CD14-positive monocyte (primary cell): ENCODE data around the gene CENPF. TPM values are rescaled to one million over a fixed set of nuclear protein-coding genes. Genes with fewer than 3 reads are reported as not detected.

Source experiments
- DNase-seq, 3 donors: peaks; one replicate each; pipeline ENCODE4 v3.0.0-alpha.2; 2011 to 2022
- H2AFZ ChIP-seq: 2 replicates; pipeline ENCODE4 v1.6.0; 2012; ENCODE audit warnings: mild to moderate bottlenecking, low read depth, low read length, inconsistent platforms; ENCODE audit not compliant: insufficient read depth, poor library complexity, severe bottlenecking
- H3K27ac ChIP-seq, 2 donors: 1 replicate in 1 of 2; 2 replicates in 1 of 2; pipeline ENCODE4 v1.5.1; 2012 to 2013; ENCODE audit warnings: low read length in 2 of 2, control low read depth in 1 of 2, inconsistent platforms in 1 of 2, low read depth in 1 of 2, mild to moderate bottlenecking in 1 of 2
- H3K27me3 ChIP-seq, 2 donors: one replicate each; pipeline versions ENCODE4 v1.6.0 to v1.6.1; 2011 to 2013; ENCODE audit warnings: low read length in 2 of 2; ENCODE audit not compliant: control insufficient read depth in 2 of 2, insufficient read depth in 2 of 2
- H3K36me3 ChIP-seq, 2 donors: replicated peaks in 1 of 2; 1 replicate in 1 of 2; 2 replicates in 1 of 2; pipeline versions ENCODE4 v1.5.1 to v1.6.1; 2012 to 2013; ENCODE audit warnings: low read length in 2 of 2, control low read depth in 1 of 2, inconsistent platforms in 1 of 2, mild to moderate bottlenecking in 1 of 2; ENCODE audit not compliant: insufficient read depth in 2 of 2, control insufficient read depth in 1 of 2
- H3K4me1 ChIP-seq, 2 donors: 1 replicate in 1 of 2; 2 replicates in 1 of 2; pipeline versions ENCODE4 v1.5.1 to v1.6.1; 2012 to 2013; ENCODE audit warnings: low read length in 2 of 2, control low read depth in 1 of 2, inconsistent platforms in 1 of 2, mild to moderate bottlenecking in 1 of 2, moderate library complexity in 1 of 2; ENCODE audit not compliant: insufficient read depth in 2 of 2, control insufficient read depth in 1 of 2
- H3K4me2 ChIP-seq: replicated peaks from 2 replicates; pipeline ENCODE3; 2012; ENCODE audit warnings: low read length, moderate library complexity, mild to moderate bottlenecking; ENCODE audit not compliant: poor library complexity, severe bottlenecking; ENCODE audit errors: extremely low read depth
- H3K4me3 ChIP-seq, 3 experiments: fragments of 200-600 bp in 1 of 3; sonication (generic) in 1 of 3; replicated peaks in 1 of 3; 1 replicate in 2 of 3; 2 replicates in 1 of 3; pipeline ENCODE4 v1.5.1; 2011 to 2013; ENCODE audit warnings: low read length in 3 of 3, mild to moderate bottlenecking in 3 of 3, control low read depth in 2 of 3, low read depth in 2 of 3, inconsistent platforms in 1 of 3, moderate library complexity in 1 of 3
- H3K79me2 ChIP-seq: 2 replicates; pipeline ENCODE4 v1.6.0; 2012; ENCODE audit warnings: mild to moderate bottlenecking, control low read depth, inconsistent platforms, low read length, moderate library complexity; ENCODE audit not compliant: insufficient read depth
- H3K9ac ChIP-seq: 2 replicates; pipeline ENCODE4 v1.6.0; 2017; ENCODE audit warnings: low read length, mild to moderate bottlenecking; ENCODE audit not compliant: insufficient read depth, poor library complexity, severe bottlenecking
- H3K9me3 ChIP-seq, 2 donors: replicated peaks in 1 of 2; 1 replicate in 1 of 2; 2 replicates in 1 of 2; pipeline versions ENCODE4 v1.5.1 to v1.6.1; 2012 to 2013; ENCODE audit warnings: low read length in 2 of 2, control low read depth in 1 of 2; ENCODE audit not compliant: control insufficient read depth in 1 of 2, insufficient read depth in 1 of 2
- H4K20me1 ChIP-seq: 2 replicates; pipeline ENCODE4 v1.6.0; 2012; ENCODE audit warnings: mild to moderate bottlenecking, low read length, control low read depth, moderate library complexity; ENCODE audit not compliant: insufficient read depth
- H3K27ac Mint-ChIP-seq, 7 donors: one replicate each; pipeline ENCODE4 v1.8.0; 2020; ENCODE audit warnings: mild to moderate bottlenecking in 7 of 7, mixed read lengths in 7 of 7, moderate library complexity in 6 of 7, inconsistent platforms in 2 of 7
- H3K27me3 Mint-ChIP-seq, 3 donors: one replicate each; pipeline ENCODE4 v1.8.0; 2021 to 2022; ENCODE audit warnings: low read depth in 3 of 3, mild to moderate bottlenecking in 3 of 3, mixed read lengths in 3 of 3, moderate library complexity in 3 of 3, inconsistent platforms in 1 of 3
- H3K36me3 Mint-ChIP-seq, 2 donors: one replicate each; pipeline ENCODE4 v1.8.0; 2020; ENCODE audit warnings: mixed read lengths in 2 of 2, inconsistent platforms in 1 of 2, mild to moderate bottlenecking in 1 of 2
- H3K4me1 Mint-ChIP-seq: one replicate; pipeline ENCODE4 v1.8.0; 2020; ENCODE audit warnings: mild to moderate bottlenecking, mixed read lengths
- H3K4me3 Mint-ChIP-seq, 2 donors: one replicate each; pipeline ENCODE4 v1.8.0; 2020; ENCODE audit warnings: mild to moderate bottlenecking in 2 of 2, mixed read lengths in 2 of 2, moderate library complexity in 1 of 2
- H3K9me3 Mint-ChIP-seq, 7 donors: one replicate each; pipeline ENCODE4 v1.8.0; 2020 to 2022; ENCODE audit warnings: mixed read lengths in 7 of 7, mild to moderate bottlenecking in 6 of 7, moderate library complexity in 6 of 7, inconsistent platforms in 2 of 7
- CTCF ChIP-seq: fragments of 200-600 bp; IDR thresholded peaks from one replicate; pipeline ENCODE4 v1.8.0; 2022; ENCODE audit warnings: antibody characterized with exemption, mild to moderate bottlenecking
- WGBS: methylation state at CpG from one replicate; pipeline ENCODE4 v1.1.5; 2013; ENCODE audit warnings: missing lambda C conversion rate; ENCODE audit not compliant: insufficient coverage; 5-methylcytosine and 5-hydroxymethylcytosine counted together
- intact Hi-C, 2 donors: fragments of 100-400 bp; cut with micrococcal nuclease; formaldehyde crosslinking; loops; one replicate each; pipeline versions ENCODE4 v1.15.0 to v1.15.1; 2023
- polyA plus RNA-seq, 3 donors: library from polyadenylated mRNA; depleted of rRNA in 1 of 3; unstranded in 2 of 3; stranded (reverse) in 1 of 3; fragments of 300-500 nt in 2 of 3; fragments of >200 nt in 1 of 3; fragmentation: Illumina TruSeq in 2 of 3; gene quantifications; 1 replicate in 2 of 3; 2 replicates in 1 of 3; pipeline ENCODE4 v1.2.3, GENCODE V29; 2012 to 2021

The CENPF gene
- polyA plus RNA-seq, 3 donors: 0.01 to 0.29 TPM; not detected in 1

- Histone ChIP-seq H3K4me3 (no peak overlapping the region), H3K9me3 (peaks cover under 1% of the 10 kb centered on the region in 2 donors), H2AFZ (no peak overlapping the region), H3K27ac (no peak overlapping the region), H3K27me3 (no peaks in the 10 kb centered on the region), H3K9ac (no peak overlapping the region), H3K4me1 (no peaks in the 10 kb centered on the region), H3K36me3 (no peaks in the 10 kb centered on the region), H4K20me1 (no peaks in the 10 kb centered on the region), H3K4me2 (no peak overlapping the region), H3K79me2 (no peaks in the 10 kb centered on the region)
- Mint-ChIP-seq H3K4me3 (no peak overlapping the region), H3K27me3 (peaks cover 2 to 7% (median 4%) of the 10 kb centered on the region in 3 donors), H3K4me1 (no peaks in the 10 kb centered on the region), H3K27ac (no peak overlapping the region), H3K9me3 (peaks cover 0 to 8% (median 1%) of the 10 kb centered on the region in 7 donors), H3K36me3 (no peaks in the 10 kb centered on the region)
- no CpG with 5 or more reads among the region's 7 CpGs for WGBS
- intact Hi-C loops: no loop called here
- DNase-seq: no peak
- no peak for TF ChIP-seq CTCF
These were observed 20.6 kb upstream of the CENPF start for GRCh38 chr1:214582289-214582891.

GRCh38 chr1:214583113-214583512 is 19.9 kb upstream of the CENPF start:
- Mint-ChIP-seq H3K36me3 (no peaks in the 10 kb centered on the region), H3K4me1 (no peaks in the 10 kb centered on the region), H3K27me3 (peaks cover 2 to 7% (median 4%) of the 10 kb centered on the region in 3 donors), H3K9me3 (peaks cover 0 to under 1% (median 0%) of the 10 kb centered on the region in 7 donors), H3K27ac (no peak overlapping the region), H3K4me3 (no peak overlapping the region)
- Histone ChIP-seq H3K27ac (no peak overlapping the region), H4K20me1 (no peaks in the 10 kb centered on the region), H2AFZ (no peak overlapping the region), H3K9me3 (no peaks in the 10 kb centered on the region), H3K27me3 (no peaks in the 10 kb centered on the region), H3K4me1 (no peaks in the 10 kb centered on the region), H3K36me3 (no peaks in the 10 kb centered on the region), H3K4me2 (no peak overlapping the region), H3K79me2 (no peaks in the 10 kb centered on the region), H3K9ac (no peak overlapping the region), H3K4me3 (no peak overlapping the region)
- intact Hi-C loops: no loop called here
- DNase-seq: no peak
- no peak for TF ChIP-seq CTCF
- WGBS: 100% methylated on average over 2 of the region's 6 CpGs
